ENCODE measurements around the gene PNKD. TPM values are rescaled to one million over a fixed set of nuclear protein-coding genes. Genes with fewer than 3 reads are reported as not detected.

PNKD gene
- total and polyA plus RNA-seq, 11 donors = 53.8 to 146 (median 72.5) TPM

- WGBS, 4 donors = 89 to 94% (median 91%) methylated on average over 4 of the region's 4 CpGs
- ATAC-seq = peak in 3 of 4 donors; percentile 53 to 69 (median 58)
- no peaks in the 10 kb centered on the region for H3K36me3 ChIP-seq
Measured at GRCh38 chr2:218360453-218360852, 90.1 kb downstream of the PNKD start.

DNA sequence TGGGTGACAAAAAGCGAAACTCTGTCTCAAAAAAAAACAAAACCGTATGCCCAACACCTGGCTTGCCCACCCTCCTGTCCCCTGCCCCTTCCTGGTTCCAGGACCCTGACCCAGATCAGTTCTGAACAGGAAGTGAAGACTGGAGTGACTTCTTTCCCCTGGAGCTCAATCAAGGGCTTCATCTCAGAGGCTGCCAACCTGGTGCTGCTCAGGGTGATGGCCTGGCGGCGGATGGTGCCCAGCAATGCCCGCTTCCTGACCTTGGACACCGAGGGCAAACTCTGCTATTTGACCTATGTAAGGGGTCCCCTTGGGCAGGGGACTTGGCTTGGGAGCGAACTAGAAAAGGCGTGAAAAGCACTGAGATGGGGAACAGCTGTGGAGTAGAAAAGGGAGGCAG is 92.3 kb downstream of the PNKD start:
- H3K4me1 ChIP-seq = peaks cover 0 to 15% (median 2%) of the 10 kb centered on the region in 12 donors
- 90 to 93% (median 92%) methylated on average over 8 of the region's 8 CpGs for WGBS, 4 donors
- H3K9me3 ChIP-seq = peaks cover 0 to 11% (median 0%) of the 10 kb centered on the region in 12 donors
- H3K36me3 ChIP-seq = no peaks in the 10 kb centered on the region
- TF ChIP-seq POLR2A (IDR thresholded peaks at IDR 0.05) (no peak), CTCF (IDR thresholded peaks at IDR 0.05) (no peak)
- no peak overlapping the region for H3K4me3 ChIP-seq
- intact Hi-C loops (cut with DNase I) = loop anchor here in 1 of 10 donors (10.0 kb wide), 1 partner anchor 178 kb away; no protein-coding TSS in a partner anchor
- no peak overlapping the region for H3K27ac ChIP-seq
- ATAC-seq (no peak), DNase-seq (no peak)
- H3K27me3 ChIP-seq = no peaks in the 10 kb centered on the region

More at GRCh38 chr2:218360453-218360852, 90.1 kb downstream of the PNKD start:
- Histone ChIP-seq H3K9me3 (no peaks in the 10 kb centered on the region), H3K27me3 (no peaks in the 10 kb centered on the region), H3K27ac (peak overlapping the region in 1 of 12 donors; percentile 50), H3K4me1 (peaks cover 0 to 18% (median 0%) of the 10 kb centered on the region in 12 donors), H3K4me3 (no peak overlapping the region)
- peak in 1 of 5 donors; percentile 46 for DNase-seq
- TF ChIP-seq CTCF (IDR thresholded peaks at IDR 0.05) (no peak), POLR2A (IDR thresholded peaks at IDR 0.05) (no peak)
- intact Hi-C loops (cut with DNase I) = loop anchor here in 1 of 10 donors (10.0 kb wide), 1 partner anchor 176 kb away; no protein-coding TSS in a partner anchor

DNA sequence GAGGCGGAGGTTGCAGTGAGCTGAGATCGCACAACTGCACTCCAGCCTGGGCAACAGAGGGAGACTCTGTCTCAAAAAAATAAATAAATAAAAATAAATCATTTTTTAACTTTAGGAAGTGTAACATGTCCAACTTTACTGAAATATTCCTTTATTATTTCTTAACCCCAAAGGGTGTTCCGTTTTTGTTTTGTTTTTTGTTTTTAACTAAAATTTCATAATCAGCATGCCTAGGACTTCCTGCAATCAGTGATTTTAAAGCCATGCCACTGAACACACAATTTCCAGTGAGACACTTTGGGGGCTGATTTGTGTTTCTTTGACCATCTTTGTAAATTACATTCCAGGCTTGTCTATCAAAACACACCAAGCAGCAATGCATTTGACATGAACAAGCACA is 93.4 kb downstream of the PNKD start:
- H3K9me3 ChIP-seq = peaks cover 0 to 11% (median 0%) of the 10 kb centered on the region in 12 donors
- H3K27me3 ChIP-seq = no peaks in the 10 kb centered on the region
- TF ChIP-seq POLR2A (IDR thresholded peaks at IDR 0.05) = no peak
- no peak for TF ChIP-seq CTCF (IDR thresholded peaks at IDR 0.05)
- intact Hi-C loops (cut with DNase I) = loop anchor here in 1 of 10 donors (10.0 kb wide), 1 partner anchor 179 kb away; no protein-coding TSS in a partner anchor
- 85 to 90% (median 88%) methylated on average over 3 of the region's 3 CpGs for WGBS, 4 donors
- no peaks in the 10 kb centered on the region for H3K36me3 ChIP-seq
- ATAC-seq (no peak), DNase-seq (no peak)
- peak overlapping the region in 1 of 12 donors; percentile 79 for H3K27ac ChIP-seq
- H3K4me1 ChIP-seq = peaks cover 0 to 23% (median 8%) of the 10 kb centered on the region in 12 donors
- H3K4me3 ChIP-seq = no peak overlapping the region

- intact Hi-C loops (cut with DNase I) = loop anchor here in 1 of 10 donors (10.0 kb wide), 1 partner anchor 179 kb away; no protein-coding TSS in a partner anchor
- no peak overlapping the region for H3K4me3 ChIP-seq
- H3K36me3 ChIP-seq = no peaks in the 10 kb centered on the region
- no peaks in the 10 kb centered on the region for H3K27me3 ChIP-seq
- peak in 1 of 5 donors; percentile 20 for DNase-seq
- peaks cover 0 to 28% (median 11%) of the 10 kb centered on the region in 12 donors for H3K4me1 ChIP-seq
- TF ChIP-seq CTCF (IDR thresholded peaks at IDR 0.05) = no peak
- no peak for TF ChIP-seq POLR2A (IDR thresholded peaks at IDR 0.05)
- H3K27ac ChIP-seq = peak overlapping the region in 1 of 12 donors; percentile 79
- H3K9me3 ChIP-seq = peaks cover 0 to 11% (median 0%) of the 10 kb centered on the region in 12 donors
- ATAC-seq = no peak
- WGBS, 4 donors = 77 to 93% (median 82%) methylated on average over 6 of the region's 6 CpGs
Measured at GRCh38 chr2:218364196-218364595, 93.9 kb downstream of the PNKD start.

Data from heart left ventricle (tissue), 16 donors.